Gastrocnemius medialis (tissue), 4 donors: ENCODE results near the gene HELLS.

ENCODE experiments used
- POLR2A ChIP-seq, 2 donors: fragments of 450-650 bp; IDR thresholded peaks; one replicate each; pipeline ENCODE4 v1.6.1; 2017; ENCODE audit warnings: antibody characterized with exemption in 2 of 2, mild to moderate bottlenecking in 2 of 2, moderate library complexity in 2 of 2
- TF ChIP-seq, protein P1 (sequence below), 5 experiments: fragments of 450-650 bp in 3 of 5; fragments of 200-600 bp in 2 of 5; sonication (generic) in 2 of 5; IDR thresholded peaks in 4 of 5; conservative IDR thresholded peaks in 1 of 5; 1 replicate in 4 of 5; 2 replicates in 1 of 5; pipeline ENCODE4 v1.5.1; 2016 to 2019; ENCODE audit warnings: antibody characterized with exemption in 5 of 5, mild to moderate bottlenecking in 3 of 5, moderate library complexity in 3 of 5

GRCh38 chr10:94546901-94547185 lies 1.3 kb downstream of the HELLS start:
- TF ChIP-seq POLR2A (IDR thresholded peaks at IDR 0.05) = no peak
- TF ChIP-seq, protein P1, sequence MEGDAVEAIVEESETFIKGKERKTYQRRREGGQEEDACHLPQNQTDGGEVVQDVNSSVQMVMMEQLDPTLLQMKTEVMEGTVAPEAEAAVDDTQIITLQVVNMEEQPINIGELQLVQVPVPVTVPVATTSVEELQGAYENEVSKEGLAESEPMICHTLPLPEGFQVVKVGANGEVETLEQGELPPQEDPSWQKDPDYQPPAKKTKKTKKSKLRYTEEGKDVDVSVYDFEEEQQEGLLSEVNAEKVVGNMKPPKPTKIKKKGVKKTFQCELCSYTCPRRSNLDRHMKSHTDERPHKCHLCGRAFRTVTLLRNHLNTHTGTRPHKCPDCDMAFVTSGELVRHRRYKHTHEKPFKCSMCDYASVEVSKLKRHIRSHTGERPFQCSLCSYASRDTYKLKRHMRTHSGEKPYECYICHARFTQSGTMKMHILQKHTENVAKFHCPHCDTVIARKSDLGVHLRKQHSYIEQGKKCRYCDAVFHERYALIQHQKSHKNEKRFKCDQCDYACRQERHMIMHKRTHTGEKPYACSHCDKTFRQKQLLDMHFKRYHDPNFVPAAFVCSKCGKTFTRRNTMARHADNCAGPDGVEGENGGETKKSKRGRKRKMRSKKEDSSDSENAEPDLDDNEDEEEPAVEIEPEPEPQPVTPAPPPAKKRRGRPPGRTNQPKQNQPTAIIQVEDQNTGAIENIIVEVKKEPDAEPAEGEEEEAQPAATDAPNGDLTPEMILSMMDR (IDR thresholded peaks at IDR 0.05 in 4 of 5, conservative IDR thresholded peaks at IDR 0.05 in 1 of 5) = no peak
